ENCODE results near the gene MAGEA4. TPM values are rescaled to one million over a fixed set of nuclear protein-coding genes. Genes with fewer than 3 reads are reported as not detected.

MAGEA4 gene
- total and polyA plus RNA-seq, 2 of the 4 experiments (the other 2 are of a cell fraction): not detected

- no peak for ATAC-seq (ENCODE audit: low read depth)
- ChIA-PET CTCF (no interaction called here), POLR2A (ENCODE audit: unreplicated experiment) (no interaction called here)
- in situ Hi-C loops (cut with MboI; ENCODE audit: low sequenced_read_pairs) (no loop called here), intact Hi-C loops (cut with micrococcal nuclease) (no loop called here), dilution Hi-C loops (cut with HindIII; ENCODE audit: low sequenced_read_pairs, unreplicated experiment) (no loop called here)
- Histone ChIP-seq H3K36me3 (ENCODE audit: control insufficient read depth, insufficient read depth, low read length) (no peaks in the 10 kb centered on the region), H3K9me1 (ENCODE audit: insufficient read depth, low read length) (no peaks in the 10 kb centered on the region), H3K4ac (ENCODE audit: low read depth, low read length) (no peak overlapping the region), H2BK15ac (ENCODE audit: low read depth, low read length) (no peak overlapping the region), H2BK5ac (ENCODE audit: low read depth, low read length, poor library complexity, severe bottlenecking) (no peak overlapping the region), H3K4me3 (ENCODE audit: insufficient read depth, low read depth, low read length) (no peak overlapping the region), H3K4me2 (ENCODE audit: low read depth, low read length) (no peak overlapping the region), H3K18ac (ENCODE audit: low read depth, low read length) (no peak overlapping the region), H3K27me3 (ENCODE audit: control insufficient read depth, insufficient read depth, low read length) (no peaks in the 10 kb centered on the region), H3K23ac (ENCODE audit: low read depth, low read length) (no peak overlapping the region), H2AFZ (replicated peaks; ENCODE audit: low read length, poor library complexity) (no peak overlapping the region), H3K27ac (ENCODE audit: insufficient read depth, low read length) (no peak overlapping the region), H4K5ac (ENCODE audit: low read depth, low read length) (no peak overlapping the region), H2BK20ac (ENCODE audit: low read depth, low read length) (no peak overlapping the region), H4K91ac (ENCODE audit: insufficient read depth, low read depth, low read length) (no peak overlapping the region), H3K56ac (ENCODE audit: extremely low read depth, insufficient read depth, low read length) (no peak overlapping the region), H3K9me3 (ENCODE audit: control insufficient read depth, insufficient read depth, low read length) (no peaks in the 10 kb centered on the region), H4K8ac (ENCODE audit: low read depth in 2 of 2, low read length in 2 of 2) (no peak overlapping the region), H2BK120ac (ENCODE audit: low read depth, low read length) (no peak overlapping the region), H2AK5ac (ENCODE audit: low read depth, low read length) (no peak overlapping the region), H3K14ac (replicated peaks; ENCODE audit: low read depth, low read length) (no peak overlapping the region), H3K4me1 (ENCODE audit: control insufficient read depth, insufficient read depth, low read length) (no peaks in the 10 kb centered on the region), H3K79me1 (ENCODE audit: low read depth in 1 of 2, low read length in 2 of 2) (no peaks in the 10 kb centered on the region), H2AK9ac (replicated peaks; ENCODE audit: low read depth, low read length, poor library complexity) (no peak overlapping the region), H4K20me1 (ENCODE audit: insufficient read depth, low read length) (no peaks in the 10 kb centered on the region), H3K9ac (ENCODE audit: low read depth, low read length) (no peak overlapping the region)
- no CpG with 5 or more reads among the region's 8 CpGs for WGBS, 2 experiments (ENCODE audit: extremely low coverage in 2 of 2, insufficient read length in 1 of 2)
- no peak for TF ChIP-seq CEBPB (IDR thresholded peaks at IDR 0.05; ENCODE audit: low read depth, low read length)
- no peak for TF ChIP-seq FOS (IDR thresholded peaks at IDR 0.05; ENCODE audit: low read depth, low read length)
- TF ChIP-seq RFX5 (IDR thresholded peaks at IDR 0.05; ENCODE audit: low read depth, low read length): no peak
- no peak for TF ChIP-seq MAZ (IDR thresholded peaks at IDR 0.05; ENCODE audit: borderline replicate concordance, low read depth, low read length)
- TF ChIP-seq POLR2A (IDR thresholded peaks at IDR 0.05; ENCODE audit: low read depth, low read length): no peak
- TF ChIP-seq RAD21 (IDR thresholded peaks at IDR 0.05; ENCODE audit: low read length): no peak
- no peak for TF ChIP-seq USF2 (IDR thresholded peaks at IDR 0.05; ENCODE audit: low read depth, low read length)
- no peak for TF ChIP-seq RCOR1 (IDR thresholded peaks at IDR 0.05; ENCODE audit: insufficient replicate concordance, low read length)
- no peak for TF ChIP-seq NFE2L2 (IDR thresholded peaks at IDR 0.05; ENCODE audit: low read depth, low read length)
- TF ChIP-seq MXI1 (IDR thresholded peaks at IDR 0.05; ENCODE audit: borderline replicate concordance, low read depth, low read length): no peak
- no peak for TF ChIP-seq SMC3 (IDR thresholded peaks at IDR 0.05; ENCODE audit: low read depth, low read length)
- no peak for TF ChIP-seq CHD1 (IDR thresholded peaks at IDR 0.05; ENCODE audit: low read depth, low read length)
- TF ChIP-seq CTCF (conservative IDR thresholded peaks at IDR 0.05; ENCODE audit: low read depth, low read length): no peak
- no peak for TF ChIP-seq BHLHE40 (IDR thresholded peaks at IDR 0.05; ENCODE audit: low read depth, low read length)
- no peak for TF ChIP-seq ELK1 (IDR thresholded peaks at IDR 0.05; ENCODE audit: borderline replicate concordance, low read depth, low read length)
- no peak for TF ChIP-seq MAFK (IDR thresholded peaks at IDR 0.05; ENCODE audit: low read depth, low read length)
- BruUV-seq (replicated peaks): no TSS peak
- no peak for DNase-seq
Measured at GRCh38 chrX:151878574-151878973, 34.1 kb upstream of the MAGEA4 start.

All from IMR-90 (cell line).